ENCODE data around the gene GPC5.

- TF ChIP-seq CTCF (conservative IDR thresholded peaks at IDR 0.05; ENCODE audit: low read depth, low read length) (no peak), EZH2 (IDR thresholded peaks at IDR 0.05; ENCODE audit: borderline replicate concordance, low read depth, low read length, poor library complexity, severe bottlenecking) (no peak)
Observed at GRCh38 chr13:91622778-91623550, 224.5 kb downstream of the GPC5 start.

Data from A673 (cell line).